ENCODE results near the gene SLC8A1.

GRCh38 chr2:40169430-40169829 is 282.5 kb downstream of the SLC8A1 start:
- no peak for TF ChIP-seq CTCF (IDR thresholded peaks at IDR 0.05)
- TF ChIP-seq POLR2A (IDR thresholded peaks at IDR 0.05) = no peak
